GM06990 (cell line): Measurements from ENCODE around the gene CATSPER2.
"Not testable (repeated sequence)": the region's sequence is repeated elsewhere in the genome, so short reads cannot be mapped to it uniquely, and the experiment has no call there.

Experiments
- DNase-seq: peaks from one replicate; pipeline ENCODE4 v3.0.0-alpha.2; 2011; ENCODE audit not compliant: insufficient read length; ENCODE audit errors: extremely low read depth
- H3K27me3 ChIP-seq: replicated peaks from 2 replicates; pipeline ENCODE4 v1.6.0; 2011; ENCODE audit warnings: low read length; ENCODE audit not compliant: control insufficient read depth, insufficient read depth
- H3K36me3 ChIP-seq: 2 replicates; pipeline ENCODE4 v1.5.1; 2011; ENCODE audit warnings: low read length; ENCODE audit not compliant: control insufficient read depth, insufficient read depth
- H3K4me3 ChIP-seq: replicated peaks from 2 replicates; pipeline ENCODE4 v1.5.1; 2011; ENCODE audit warnings: low read depth, mild to moderate bottlenecking, control low read depth, low read length
- TF ChIP-seq, protein P1 (sequence below): IDR thresholded peaks from 2 replicates; pipeline ENCODE4 v1.5.1; 2011; ENCODE audit warnings: low read length, control low read depth, mild to moderate bottlenecking, inconsistent platforms; ENCODE audit not compliant: insufficient read depth, poor library complexity, severe bottlenecking

Gene CATSPER2

DNA sequence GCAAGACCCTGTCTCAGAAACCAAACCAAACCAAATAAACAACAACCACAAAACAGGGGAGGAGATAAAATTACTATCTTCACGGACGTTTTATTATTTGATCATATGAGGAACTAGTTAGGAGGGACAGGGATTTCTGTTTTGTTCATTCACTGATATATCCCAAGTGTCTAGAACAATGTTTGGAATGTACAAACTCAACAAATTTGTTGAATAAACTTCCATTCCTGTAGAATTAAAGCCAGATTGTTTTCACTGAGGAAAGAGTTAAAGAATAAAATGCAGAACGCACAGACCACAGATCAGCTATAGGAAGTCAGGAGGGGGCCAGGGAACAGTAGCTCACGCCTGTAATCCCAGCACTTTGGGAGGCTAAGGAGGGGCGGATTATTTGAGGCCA is 23.5 kb downstream of the CATSPER2 start:
- TF ChIP-seq, protein P1, sequence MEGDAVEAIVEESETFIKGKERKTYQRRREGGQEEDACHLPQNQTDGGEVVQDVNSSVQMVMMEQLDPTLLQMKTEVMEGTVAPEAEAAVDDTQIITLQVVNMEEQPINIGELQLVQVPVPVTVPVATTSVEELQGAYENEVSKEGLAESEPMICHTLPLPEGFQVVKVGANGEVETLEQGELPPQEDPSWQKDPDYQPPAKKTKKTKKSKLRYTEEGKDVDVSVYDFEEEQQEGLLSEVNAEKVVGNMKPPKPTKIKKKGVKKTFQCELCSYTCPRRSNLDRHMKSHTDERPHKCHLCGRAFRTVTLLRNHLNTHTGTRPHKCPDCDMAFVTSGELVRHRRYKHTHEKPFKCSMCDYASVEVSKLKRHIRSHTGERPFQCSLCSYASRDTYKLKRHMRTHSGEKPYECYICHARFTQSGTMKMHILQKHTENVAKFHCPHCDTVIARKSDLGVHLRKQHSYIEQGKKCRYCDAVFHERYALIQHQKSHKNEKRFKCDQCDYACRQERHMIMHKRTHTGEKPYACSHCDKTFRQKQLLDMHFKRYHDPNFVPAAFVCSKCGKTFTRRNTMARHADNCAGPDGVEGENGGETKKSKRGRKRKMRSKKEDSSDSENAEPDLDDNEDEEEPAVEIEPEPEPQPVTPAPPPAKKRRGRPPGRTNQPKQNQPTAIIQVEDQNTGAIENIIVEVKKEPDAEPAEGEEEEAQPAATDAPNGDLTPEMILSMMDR: no peak
- Histone ChIP-seq H3K27me3 (no peaks in the 10 kb centered on the region), H3K4me3 (no peak overlapping the region), H3K36me3 (no peaks in the 10 kb centered on the region)
- no peak for DNase-seq

DNA sequence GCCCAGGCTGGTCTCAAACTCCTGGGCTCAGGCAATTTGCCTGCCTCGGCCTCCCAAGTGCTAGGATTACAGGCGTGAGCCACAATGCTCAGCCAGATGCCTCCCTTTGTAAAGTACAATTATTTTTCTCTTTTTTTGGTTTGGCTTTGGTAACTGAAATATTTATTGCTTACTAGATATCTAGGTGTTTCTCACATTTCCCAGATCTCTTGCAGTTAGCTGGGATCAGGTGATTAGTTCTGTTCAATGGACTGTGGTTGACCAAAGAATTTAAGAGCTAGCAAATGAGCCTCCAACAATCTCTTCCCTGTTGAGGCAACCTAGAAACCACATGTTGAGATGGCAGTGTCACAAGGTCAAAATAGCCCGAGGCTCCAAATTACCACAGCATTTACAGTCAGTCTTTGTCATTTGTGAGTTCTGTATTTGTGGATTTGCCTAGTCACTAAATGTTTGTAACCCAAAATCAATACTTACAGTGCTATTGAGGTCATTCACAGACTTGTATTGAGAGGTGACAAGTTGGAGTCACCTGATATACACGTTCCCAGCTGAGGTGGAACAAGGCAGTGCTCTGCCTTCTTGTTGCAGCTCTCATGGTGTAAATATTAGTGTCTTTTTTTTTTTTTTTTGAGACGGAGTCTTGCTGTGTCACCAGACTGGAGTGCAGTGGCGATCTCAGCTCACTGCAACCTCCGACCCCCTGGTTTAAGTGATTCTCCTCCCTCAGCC is 26.4 kb downstream of the CATSPER2 start:
- H3K36me3 ChIP-seq, H3K27me3 ChIP-seq, DNase-seq, H3K4me3 ChIP-seq: not testable (repeated sequence)

DNA sequence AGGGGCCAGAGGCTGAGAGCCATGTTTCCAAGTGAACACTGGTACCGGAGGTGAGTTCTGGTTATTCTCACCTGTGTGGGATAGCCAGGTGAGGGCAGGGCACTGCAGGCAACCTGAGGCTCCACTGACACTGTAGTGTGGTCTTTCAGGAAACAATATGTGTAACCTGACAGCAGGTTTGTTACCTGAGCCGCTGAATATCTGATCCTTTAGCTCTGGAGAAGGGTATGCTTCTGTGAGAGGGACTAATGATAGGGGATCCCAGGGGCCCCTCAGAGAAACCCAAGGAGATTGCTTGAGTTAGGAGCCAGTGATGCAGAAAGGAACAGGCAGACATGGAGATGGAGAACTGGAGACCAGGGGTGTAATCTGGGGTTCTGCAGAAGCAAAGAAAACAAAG is 29.9 kb downstream of the CATSPER2 start, which contains the start of gene STRC:
STRC (minus strand) TSS at position 101 of the 400 bp plus-strand sequence; CDS start at position 23, 78 bp downstream.
- not testable (repeated sequence) for H3K36me3 ChIP-seq, DNase-seq, H3K4me3 ChIP-seq, H3K27me3 ChIP-seq

GRCh38 chr15:43617750-43618149 is 30.9 kb downstream of the CATSPER2 start:
- not testable (repeated sequence) for H3K36me3 ChIP-seq, H3K27me3 ChIP-seq, H3K4me3 ChIP-seq, DNase-seq

DNA sequence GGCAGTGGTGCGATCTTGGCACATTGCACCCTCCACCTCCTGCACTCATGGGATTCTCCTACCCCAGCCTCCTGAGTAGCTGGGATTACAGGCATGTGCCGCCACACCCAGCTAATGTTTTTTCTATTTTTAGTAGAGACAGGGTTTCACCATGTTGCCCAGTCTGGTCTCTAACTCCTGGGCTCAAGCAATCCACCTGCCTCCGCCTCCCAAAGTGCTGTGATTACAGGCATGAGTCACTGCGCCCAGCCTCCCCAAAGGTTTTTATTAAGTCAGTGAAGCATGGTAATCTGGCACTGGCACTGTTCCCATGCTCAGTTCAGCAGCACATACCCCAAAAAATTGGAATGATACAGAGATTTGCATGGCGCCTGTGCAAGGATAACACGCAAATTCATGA is 46.4 kb downstream of the CATSPER2 start:
- not testable (repeated sequence) for H3K36me3 ChIP-seq, DNase-seq, H3K27me3 ChIP-seq, H3K4me3 ChIP-seq

- not testable (repeated sequence) for H3K36me3 ChIP-seq, H3K27me3 ChIP-seq, H3K4me3 ChIP-seq, DNase-seq
These were observed 48.4 kb downstream of the CATSPER2 start for GRCh38 chr15:43600200-43600599.

- not testable (repeated sequence) for H3K4me3 ChIP-seq, DNase-seq, H3K36me3 ChIP-seq, H3K27me3 ChIP-seq
These were observed 49.5 kb downstream of the CATSPER2 start for GRCh38 chr15:43599131-43599530.

- not testable (repeated sequence) for H3K4me3 ChIP-seq, DNase-seq, H3K27me3 ChIP-seq, H3K36me3 ChIP-seq
These were observed 55.1 kb downstream of the CATSPER2 start, which contains the start of gene CKMT1B for GRCh38 chr15:43593328-43594190. Gene CKMT1B (plus strand): TSS chr15:43594027. CDS start chr15:43594219, 192 bp downstream.

- H3K27me3 ChIP-seq, DNase-seq, H3K4me3 ChIP-seq, H3K36me3 ChIP-seq: not testable (repeated sequence)
These were observed 55.8 kb downstream of the CATSPER2 start for GRCh38 chr15:43592841-43593240.

DNA sequence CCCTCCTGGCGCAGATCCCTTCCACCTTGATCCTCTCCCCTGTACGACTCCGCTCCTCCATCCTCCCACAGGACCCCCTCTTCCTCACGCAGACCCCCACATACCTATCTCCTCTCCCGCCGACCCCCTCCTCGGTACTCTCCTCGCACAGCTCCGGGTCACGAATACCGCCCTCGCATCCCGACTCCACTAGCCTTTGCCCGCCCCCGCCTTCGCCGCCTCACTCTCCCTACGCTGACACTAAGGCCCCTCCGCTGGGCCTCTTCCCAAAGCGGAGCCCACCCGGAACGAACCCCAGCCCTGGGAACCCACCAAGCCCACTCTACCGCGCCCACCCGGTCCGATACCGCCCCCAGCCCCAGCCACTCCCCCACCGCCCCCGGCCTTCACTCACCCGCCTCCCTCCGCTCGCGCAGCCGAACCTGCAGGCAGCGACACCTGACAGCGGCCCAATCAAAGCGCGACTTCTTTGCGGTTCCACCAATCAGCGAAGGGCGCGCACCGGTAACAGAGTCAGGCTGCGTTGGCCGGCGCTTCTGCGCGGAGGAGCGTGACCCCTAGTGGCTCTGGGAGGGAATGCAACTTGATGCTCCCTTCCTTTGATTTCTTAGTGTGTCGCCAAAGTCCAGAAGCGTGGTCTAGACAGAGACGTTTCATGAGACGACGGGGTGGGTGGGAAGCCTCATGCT is 58.7 kb downstream of the CATSPER2 start, which contains the start of gene PPIP5K1:
PPIP5K1 (minus strand) TSS at position 431 of the 689 bp plus-strand sequence. CDS start 5,704 bp downstream, outside the sequence.
- not testable (repeated sequence) for H3K27me3 ChIP-seq, DNase-seq, H3K36me3 ChIP-seq, H3K4me3 ChIP-seq
